A673 (cell line): ENCODE data around the gene FERMT3. TPM values are rescaled to one million over a fixed set of nuclear protein-coding genes. Genes with fewer than 3 reads are reported as not detected.

Experiments
- BruUV-seq: library from RNA; stranded (reverse); fragments of 400-500 nt; replicated peaks from 2 replicates; lab custom pipeline; 2021; lab: Mats Ljungman, UMichigan
- CTCF ChIA-PET: fragments of 300-600 bp; sonication (Branson Sonifier 250); formaldehyde crosslinking; loops from one replicate; lab custom pipeline; 2022; ENCODE audit warnings: antibody characterized with exemption; lab: Charles Lee
- POLR2A ChIA-PET: fragments of 300-600 bp; sonication (Branson Sonifier 250); formaldehyde crosslinking; loops from one replicate; lab custom pipeline; 2022; ENCODE audit warnings: antibody characterized with exemption; ENCODE audit not compliant: low non-redundant PET; lab: Charles Lee
- DNase-seq: peaks from one replicate; pipeline ENCODE4 v3.0.0-alpha.2; 2015; ENCODE audit warnings: low spot score
- H3K27ac ChIP-seq: fragments of 200-600 bp; sonication (generic); 2 replicates; pipeline ENCODE4 v1.5.1; 2016; ENCODE audit warnings: mixed run types, low read depth, mild to moderate bottlenecking, mixed read lengths, antibody characterized with exemption, low read length; ENCODE audit not compliant: poor library complexity, severe bottlenecking
- H3K27me3 ChIP-seq: fragments of 200-600 bp; sonication (generic); replicated peaks from 2 replicates; pipeline ENCODE4 v1.6.1; 2017; ENCODE audit warnings: mixed run types, low read depth, mild to moderate bottlenecking, mixed read lengths, antibody characterized with exemption, low read length; ENCODE audit not compliant: insufficient read depth, poor library complexity
- H3K36me3 ChIP-seq: fragments of 200-600 bp; sonication (generic); 2 replicates; pipeline ENCODE4 v1.6.1; 2016; ENCODE audit warnings: mixed run types, mild to moderate bottlenecking, mixed read lengths, antibody characterized with exemption, low read length; ENCODE audit not compliant: insufficient read depth, poor library complexity, severe bottlenecking
- H3K4me1 ChIP-seq: fragments of 200-600 bp; sonication (generic); 2 replicates; pipeline ENCODE4 v1.6.1; 2017; ENCODE audit warnings: mixed run types, mild to moderate bottlenecking, mixed read lengths, antibody characterized with exemption, low read length; ENCODE audit not compliant: insufficient read depth, poor library complexity, severe bottlenecking
- H3K4me3 ChIP-seq: fragments of 200-600 bp; sonication (generic); 2 replicates; pipeline ENCODE4 v1.5.1; 2016; ENCODE audit warnings: low read depth, mixed run types, mild to moderate bottlenecking, mixed read lengths, low read length; ENCODE audit not compliant: poor library complexity, severe bottlenecking
- H3K9me3 ChIP-seq: fragments of 200-600 bp; sonication (generic); 2 replicates; pipeline ENCODE4 v1.6.1; 2016; ENCODE audit warnings: mixed run types, low read depth, mild to moderate bottlenecking, mixed read lengths, antibody characterized with exemption, low read length; ENCODE audit not compliant: poor library complexity, severe bottlenecking
- CTCF ChIP-seq: fragments of 300-800, 200-600 bp; sonication (generic); conservative IDR thresholded peaks from 2 replicates; pipeline ENCODE4 v1.5.1; 2017; ENCODE audit warnings: low read depth, mild to moderate bottlenecking, antibody characterized with exemption, low read length, moderate library complexity, mixed read lengths
- EZH2 ChIP-seq: fragments of 200-600 bp; sonication (generic); IDR thresholded peaks from 2 replicates; pipeline ENCODE4 v1.6.1; 2017; ENCODE audit warnings: borderline replicate concordance, low read depth, mild to moderate bottlenecking, mixed read lengths, antibody characterized with exemption, low read length; ENCODE audit not compliant: poor library complexity, severe bottlenecking
- intact Hi-C: fragments of 100-400 bp; cut with micrococcal nuclease; formaldehyde crosslinking; loops from one replicate; pipeline ENCODE4 v1.10.0; 2022; ENCODE audit not compliant: unreplicated experiment
- total RNA-seq: library from RNA; stranded (reverse); gene quantifications from 2 replicates; pipeline ENCODE4 v1.2.3, GENCODE V29; 2021

The FERMT3 gene
- total RNA-seq, 1 experiment from 2014 or later, result 99.3 TPM

- no TSS peak for BruUV-seq
- Histone ChIP-seq H3K9me3 (no peaks in the 10 kb centered on the region), H3K27ac (no peak overlapping the region), H3K36me3 (peaks cover 51% of the 10 kb centered on the region), H3K4me1 (peaks cover 9% of the 10 kb centered on the region), H3K27me3 (no peaks in the 10 kb centered on the region), H3K4me3 (no peak overlapping the region)
- CTCF ChIA-PET, result no interaction called here
- intact Hi-C loops, result no loop called here
- POLR2A ChIA-PET, result no interaction called here
- DNase-seq, result no peak
- no peak for TF ChIP-seq EZH2
- no peak for TF ChIP-seq CTCF
These were observed 48.9 kb downstream of the FERMT3 start for GRCh38 chr11:64255135-64256128.

GRCh38 chr11:64256300-64256699, 49.8 kb downstream of the FERMT3 start:
- no TSS peak for BruUV-seq
- H3K4me3 ChIP-seq, result no peak overlapping the region
- H3K27me3 ChIP-seq, result no peaks in the 10 kb centered on the region
- H3K9me3 ChIP-seq, result no peaks in the 10 kb centered on the region
- TF ChIP-seq CTCF (no peak), EZH2 (no peak)
- DNase-seq, result no peak
- ChIA-PET CTCF (no interaction called here), POLR2A (interaction anchor here (0.5 kb wide), 1 partner anchor 92 kb away, joined by 4 read pairs; no protein-coding TSS in a partner anchor)
- no peak overlapping the region for H3K27ac ChIP-seq
- peaks cover 4% of the 10 kb centered on the region for H3K4me1 ChIP-seq
- intact Hi-C loops, result no loop called here
- peaks cover 54% of the 10 kb centered on the region for H3K36me3 ChIP-seq

DNA sequence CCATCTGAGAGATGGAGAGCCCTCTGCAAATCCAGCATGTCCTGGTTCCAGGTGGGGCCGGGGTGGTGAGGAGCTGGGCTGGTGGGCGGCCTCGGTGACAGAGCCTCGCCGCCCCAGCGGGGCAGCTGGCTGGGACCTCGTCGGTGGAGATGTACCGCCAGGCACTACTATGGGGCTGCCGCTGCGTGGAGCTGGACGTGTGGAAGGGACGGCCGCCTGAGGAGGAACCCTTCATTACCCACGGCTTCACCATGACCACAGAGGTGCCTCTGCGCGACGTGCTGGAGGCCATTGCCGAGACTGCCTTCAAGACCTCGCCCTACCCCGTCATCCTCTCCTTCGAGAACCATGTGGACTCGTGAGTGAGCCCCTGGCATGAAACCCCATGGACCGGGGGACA, 51.8 kb downstream of the FERMT3 start:
- H3K27ac ChIP-seq, result no peak overlapping the region
- H3K9me3 ChIP-seq, result no peaks in the 10 kb centered on the region
- ChIA-PET CTCF (no interaction called here), POLR2A (no interaction called here)
- no peak overlapping the region for H3K4me3 ChIP-seq
- no peak for DNase-seq
- BruUV-seq, result no TSS peak
- no peaks in the 10 kb centered on the region for H3K4me1 ChIP-seq
- H3K27me3 ChIP-seq, result no peaks in the 10 kb centered on the region
- H3K36me3 ChIP-seq, result peaks cover 72% of the 10 kb centered on the region
- intact Hi-C loops, result no loop called here
- no peak for TF ChIP-seq CTCF
- no peak for TF ChIP-seq EZH2
